Caco-2 (cell line): ENCODE measurements around the gene PPP2R5C. TPM values are rescaled to one million over a fixed set of nuclear protein-coding genes. Genes with fewer than 3 reads are reported as not detected.

ENCODE experiments used
- BruUV-seq: library from RNA; stranded (reverse); fragments of 400-500 nt; replicated peaks from 2 replicates; lab custom pipeline; 2021; lab: Mats Ljungman, UMichigan
- CTCF ChIA-PET: fragments of 300-600 bp; sonication (Branson Sonifier 250); formaldehyde crosslinking; loops from one replicate; lab custom pipeline; 2022; ENCODE audit warnings: antibody characterized with exemption; lab: Charles Lee
- POLR2A ChIA-PET: fragments of 300-600 bp; sonication (Branson Sonifier 250); formaldehyde crosslinking; loops from one replicate; lab custom pipeline; 2022; ENCODE audit warnings: antibody characterized with exemption; lab: Charles Lee
- DNase-seq, 2 experiments: peaks; one replicate each; pipeline versions ENCODE4 v3.0.0 to v3.0.0-alpha.2; 2020 to 2022
- H3K27me3 ChIP-seq: replicated peaks from 2 replicates; pipeline ENCODE4 v1.6.0; 2011; ENCODE audit warnings: low read length; ENCODE audit not compliant: control insufficient read depth, insufficient read depth
- H3K36me3 ChIP-seq: 2 replicates; pipeline ENCODE4 v1.5.1; 2011; ENCODE audit warnings: low read length; ENCODE audit not compliant: control insufficient read depth, insufficient read depth
- H3K4me1 ChIP-seq: fragments of 250-450 bp; sonication (Bioruptor Pico); 2 replicates; pipeline ENCODE4 v1.5.1; 2020; ENCODE audit warnings: mild to moderate bottlenecking
- H3K4me3 ChIP-seq: 2 replicates; pipeline ENCODE4 v1.5.1; 2011; ENCODE audit warnings: low read depth, mild to moderate bottlenecking, control low read depth, low read length
- H3K9me3 ChIP-seq: fragments of 250-450 bp; sonication (Bioruptor Pico); 2 replicates; pipeline ENCODE4 v1.5.1; 2020; ENCODE audit warnings: mild to moderate bottlenecking, moderate library complexity
- H3K27ac Mint-ChIP-seq: one replicate; pipeline ENCODE4 v1.8.0; 2022; ENCODE audit warnings: mixed read lengths; ENCODE audit not compliant: unreplicated experiment
- H3K27me3 Mint-ChIP-seq: one replicate; pipeline ENCODE4 v1.8.0; 2022; ENCODE audit warnings: mixed read lengths; ENCODE audit not compliant: insufficient read depth, unreplicated experiment
- H3K36me3 Mint-ChIP-seq: one replicate; pipeline ENCODE4 v1.8.0; 2022; ENCODE audit warnings: mild to moderate bottlenecking, mixed read lengths; ENCODE audit not compliant: insufficient read depth, unreplicated experiment
- H3K4me1 Mint-ChIP-seq: one replicate; pipeline ENCODE4 v1.8.0; 2022; ENCODE audit warnings: low read depth, mixed read lengths; ENCODE audit not compliant: unreplicated experiment
- H3K4me3 Mint-ChIP-seq: one replicate; pipeline ENCODE4 v1.8.0; 2022; ENCODE audit warnings: mild to moderate bottlenecking, moderate library complexity, mixed read lengths; ENCODE audit not compliant: unreplicated experiment
- H3K9me3 Mint-ChIP-seq: one replicate; pipeline ENCODE4 v1.8.0; 2022; ENCODE audit warnings: mixed read lengths; ENCODE audit not compliant: unreplicated experiment
- intact Hi-C: fragments of 100-400 bp; cut with micrococcal nuclease; formaldehyde crosslinking; loops from one replicate; pipeline ENCODE4 v1.10.0; 2022; ENCODE audit not compliant: unreplicated experiment
- total RNA-seq: library from RNA; stranded (reverse); gene quantifications from 2 replicates; pipeline ENCODE4 v1.2.3, GENCODE V29; 2022
- TF ChIP-seq, protein P1 (sequence below), 2 experiments: fragments of 200-600 bp in 1 of 2; IDR thresholded peaks; 1 replicate in 1 of 2; 2 replicates in 1 of 2; pipeline versions ENCODE4 v1.5.1 to v1.8.0; 2011 to 2022; ENCODE audit warnings: antibody characterized with exemption in 1 of 2, control low read depth in 1 of 2, inconsistent platforms in 1 of 2, low read depth in 1 of 2, low read length in 1 of 2, mild to moderate bottlenecking in 1 of 2, moderate library complexity in 1 of 2; ENCODE audit not compliant: insufficient read depth in 1 of 2, severe bottlenecking in 1 of 2, unreplicated experiment in 1 of 2

The PPP2R5C gene
- total RNA-seq, 1 experiment from 2014 or later, result 97.5 TPM

DNA sequence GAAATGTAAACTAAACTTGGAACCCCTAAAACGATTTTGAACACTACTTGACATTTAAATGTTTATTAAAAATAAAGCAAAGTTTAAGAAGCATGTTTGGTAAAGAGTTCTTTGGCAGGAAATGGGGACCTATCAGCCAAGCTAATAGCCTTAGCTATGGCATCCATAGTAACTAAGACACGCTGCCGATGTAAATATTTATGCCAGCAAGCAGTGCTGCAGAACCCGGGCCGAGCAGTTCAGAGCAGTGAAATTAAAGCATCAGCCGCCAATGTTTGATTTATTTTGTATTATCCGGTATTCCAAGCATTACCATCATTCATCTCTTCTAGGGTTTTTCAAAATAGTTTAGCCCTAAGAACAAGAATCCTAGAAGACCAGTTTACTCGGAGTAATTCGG is 61.6 kb downstream of the PPP2R5C start:
- H3K36me3 Mint-ChIP-seq, result peaks cover 26% of the 10 kb centered on the region
- no peaks in the 10 kb centered on the region for H3K9me3 Mint-ChIP-seq
- no peaks in the 10 kb centered on the region for H3K4me1 Mint-ChIP-seq
- TF ChIP-seq, protein P1, sequence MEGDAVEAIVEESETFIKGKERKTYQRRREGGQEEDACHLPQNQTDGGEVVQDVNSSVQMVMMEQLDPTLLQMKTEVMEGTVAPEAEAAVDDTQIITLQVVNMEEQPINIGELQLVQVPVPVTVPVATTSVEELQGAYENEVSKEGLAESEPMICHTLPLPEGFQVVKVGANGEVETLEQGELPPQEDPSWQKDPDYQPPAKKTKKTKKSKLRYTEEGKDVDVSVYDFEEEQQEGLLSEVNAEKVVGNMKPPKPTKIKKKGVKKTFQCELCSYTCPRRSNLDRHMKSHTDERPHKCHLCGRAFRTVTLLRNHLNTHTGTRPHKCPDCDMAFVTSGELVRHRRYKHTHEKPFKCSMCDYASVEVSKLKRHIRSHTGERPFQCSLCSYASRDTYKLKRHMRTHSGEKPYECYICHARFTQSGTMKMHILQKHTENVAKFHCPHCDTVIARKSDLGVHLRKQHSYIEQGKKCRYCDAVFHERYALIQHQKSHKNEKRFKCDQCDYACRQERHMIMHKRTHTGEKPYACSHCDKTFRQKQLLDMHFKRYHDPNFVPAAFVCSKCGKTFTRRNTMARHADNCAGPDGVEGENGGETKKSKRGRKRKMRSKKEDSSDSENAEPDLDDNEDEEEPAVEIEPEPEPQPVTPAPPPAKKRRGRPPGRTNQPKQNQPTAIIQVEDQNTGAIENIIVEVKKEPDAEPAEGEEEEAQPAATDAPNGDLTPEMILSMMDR (IDR thresholded peaks at IDR 0.05; ENCODE audit: insufficient read depth in 1 of 2, low read depth in 1 of 2, low read length in 1 of 2, severe bottlenecking in 1 of 2, unreplicated experiment in 1 of 2), result no peak
- H3K27me3 Mint-ChIP-seq, result no peaks in the 10 kb centered on the region
- H3K4me3 ChIP-seq, result no peak overlapping the region
- CTCF ChIA-PET, result no interaction called here
- no peaks in the 10 kb centered on the region for H3K36me3 ChIP-seq
- BruUV-seq, result no TSS peak
- no peak for DNase-seq
- no peak overlapping the region for H3K4me3 Mint-ChIP-seq
- H3K27ac Mint-ChIP-seq, result no peak overlapping the region
- POLR2A ChIA-PET, result no interaction called here
- intact Hi-C loops, result no loop called here
- H3K27me3 ChIP-seq, result no peaks in the 10 kb centered on the region
- H3K9me3 ChIP-seq, result no peaks in the 10 kb centered on the region
- no peaks in the 10 kb centered on the region for H3K4me1 ChIP-seq

DNA sequence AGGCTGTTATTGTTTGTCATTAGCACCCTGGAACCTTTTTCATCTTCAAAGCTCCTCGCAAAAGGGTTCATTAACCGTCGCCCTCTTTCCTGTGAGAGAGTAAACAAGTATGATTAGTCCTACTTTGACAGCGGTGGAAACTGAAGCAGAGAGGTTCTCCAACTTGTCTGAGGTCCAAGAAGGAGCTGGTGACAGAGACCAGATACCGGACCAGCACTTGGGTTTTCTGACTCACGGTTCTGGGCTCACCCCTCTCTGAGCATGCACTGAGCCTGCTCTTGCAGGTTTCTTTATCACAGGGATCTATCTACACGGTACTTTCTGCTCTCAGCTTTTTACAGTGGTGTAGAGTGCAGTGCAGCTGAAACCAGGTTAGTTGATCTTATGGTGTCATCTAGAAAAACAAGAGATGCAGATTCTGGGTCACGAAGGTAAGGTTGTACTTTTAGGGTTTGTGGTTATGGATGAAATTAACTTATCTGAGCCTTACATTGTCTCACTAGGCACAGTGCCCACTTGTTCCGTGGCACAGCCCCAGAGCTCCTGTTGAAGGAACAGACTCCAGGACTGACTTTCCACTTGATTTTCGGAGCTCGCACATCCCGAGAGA is 62.1 kb downstream of the PPP2R5C start:
- intact Hi-C loops, result no loop called here
- no peak overlapping the region for H3K4me3 ChIP-seq
- H3K4me1 ChIP-seq, result no peaks in the 10 kb centered on the region
- H3K36me3 ChIP-seq, result no peaks in the 10 kb centered on the region
- TF ChIP-seq, protein P1 (IDR thresholded peaks at IDR 0.05; ENCODE audit: insufficient read depth in 1 of 2, low read depth in 1 of 2, low read length in 1 of 2, severe bottlenecking in 1 of 2, unreplicated experiment in 1 of 2), result no peak
- BruUV-seq, result no TSS peak
- H3K36me3 Mint-ChIP-seq, result peaks cover 26% of the 10 kb centered on the region
- no peaks in the 10 kb centered on the region for H3K27me3 Mint-ChIP-seq
- POLR2A ChIA-PET, result no interaction called here
- no peak overlapping the region for H3K27ac Mint-ChIP-seq
- CTCF ChIA-PET, result no interaction called here
- no peak overlapping the region for H3K4me3 Mint-ChIP-seq
- DNase-seq, result no peak
- H3K27me3 ChIP-seq, result no peaks in the 10 kb centered on the region
- no peaks in the 10 kb centered on the region for H3K4me1 Mint-ChIP-seq
- no peaks in the 10 kb centered on the region for H3K9me3 ChIP-seq
- no peaks in the 10 kb centered on the region for H3K9me3 Mint-ChIP-seq

DNA sequence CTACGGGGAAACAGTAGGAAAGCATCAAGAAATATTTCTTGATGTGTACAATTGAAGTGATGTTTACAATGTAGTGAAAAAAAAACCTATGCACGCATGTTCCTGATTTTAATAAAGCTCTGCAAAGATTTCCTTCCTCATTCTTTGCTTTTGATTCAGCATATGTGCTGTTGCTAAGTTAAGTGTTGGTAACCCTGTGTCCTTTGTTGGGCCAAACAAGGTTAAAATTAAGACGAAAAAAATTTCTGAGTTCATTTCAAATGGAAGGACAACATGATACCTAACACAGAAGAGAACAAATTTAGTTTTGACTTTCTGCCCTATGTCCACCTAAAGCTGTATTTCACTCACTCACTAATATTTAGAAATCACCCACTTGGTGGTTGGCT is 62.8 kb downstream of the PPP2R5C start:
- intact Hi-C loops, result no loop called here
- H3K36me3 ChIP-seq, result no peaks in the 10 kb centered on the region
- H3K4me1 ChIP-seq, result no peaks in the 10 kb centered on the region
- H3K27me3 Mint-ChIP-seq, result no peaks in the 10 kb centered on the region
- H3K36me3 Mint-ChIP-seq, result peaks cover 23% of the 10 kb centered on the region
- no peaks in the 10 kb centered on the region for H3K9me3 ChIP-seq
- no peaks in the 10 kb centered on the region for H3K27me3 ChIP-seq
- no peak overlapping the region for H3K4me3 Mint-ChIP-seq
- H3K4me1 Mint-ChIP-seq, result no peaks in the 10 kb centered on the region
- no peak for DNase-seq
- TF ChIP-seq, protein P1 (IDR thresholded peaks at IDR 0.05; ENCODE audit: insufficient read depth in 1 of 2, low read depth in 1 of 2, low read length in 1 of 2, severe bottlenecking in 1 of 2, unreplicated experiment in 1 of 2), result no peak
- CTCF ChIA-PET, result no interaction called here
- no peak overlapping the region for H3K4me3 ChIP-seq
- POLR2A ChIA-PET, result no interaction called here
- no peaks in the 10 kb centered on the region for H3K9me3 Mint-ChIP-seq
- no TSS peak for BruUV-seq
- no peak overlapping the region for H3K27ac Mint-ChIP-seq
